SJSA1 (cell line): ENCODE data around the gene PLA2G2E. TPM values are rescaled to one million over a fixed set of nuclear protein-coding genes. Genes with fewer than 3 reads are reported as not detected.
"Not testable (repeated sequence)": the region's sequence is repeated elsewhere in the genome, so short reads cannot be mapped to it uniquely, and the experiment has no call there.

Experiments used
- DNase-seq, 2 experiments: peaks; one replicate each; pipeline ENCODE4 v3.0.0-alpha.2; 2015 to 2020; ENCODE audit warnings: low spot score in 2 of 2, low read depth in 1 of 2
- H3K27ac ChIP-seq: fragments of 250-450 bp; sonication (Bioruptor Pico); 2 replicates; pipeline ENCODE4 v1.5.1; 2020; ENCODE audit warnings: mild to moderate bottlenecking, moderate library complexity
- H3K27me3 ChIP-seq: fragments of 250-450 bp; sonication (Bioruptor Pico); replicated peaks from 2 replicates; pipeline ENCODE4 v1.5.1; 2020; ENCODE audit warnings: mild to moderate bottlenecking, moderate library complexity
- H3K36me3 ChIP-seq: fragments of 250-450 bp; sonication (Bioruptor Pico); 2 replicates; pipeline ENCODE4 v1.5.1; 2020; ENCODE audit warnings: mild to moderate bottlenecking
- H3K4me1 ChIP-seq: fragments of 250-450 bp; sonication (Bioruptor Pico); replicated peaks from 2 replicates; pipeline ENCODE4 v1.6.1; 2021; ENCODE audit warnings: mild to moderate bottlenecking
- H3K4me3 ChIP-seq: fragments of 250-450 bp; sonication (Bioruptor Pico); 2 replicates; pipeline ENCODE4 v1.5.1; 2020; ENCODE audit warnings: mild to moderate bottlenecking
- H3K9me3 ChIP-seq: fragments of 250-450 bp; sonication (Bioruptor Pico); replicated peaks from 2 replicates; pipeline ENCODE4 v1.5.1; 2020; ENCODE audit warnings: mild to moderate bottlenecking
- total RNA-seq: library from RNA; depleted of rRNA; stranded (reverse); fragments of >200 nt; shearing (Covaris generic); gene quantifications from 2 replicates; pipeline ENCODE4 v1.2.3, GENCODE V29; 2014

Gene PLA2G2E
- total RNA-seq, 1 experiment from 2014 or later: not detected

DNA sequence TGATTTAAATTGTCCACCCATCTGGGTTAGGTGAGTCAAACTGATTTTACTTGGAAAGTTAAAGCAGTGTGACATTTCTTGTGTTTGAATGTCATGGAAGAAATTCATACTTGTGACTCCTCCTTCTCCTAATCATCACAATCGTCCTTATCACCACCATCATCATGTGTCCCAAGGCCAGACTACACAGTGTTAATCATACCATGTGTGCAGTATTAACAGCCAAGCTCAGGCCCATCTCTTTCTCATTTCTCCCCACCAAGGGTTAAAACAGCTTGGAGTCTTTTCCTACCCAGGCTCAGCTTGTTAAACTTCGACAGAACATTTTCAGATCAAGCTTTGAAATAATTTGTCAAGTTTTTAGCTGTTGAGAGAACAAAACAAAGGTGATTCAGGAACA lies 22.5 kb upstream of the PLA2G2E start:
- Histone ChIP-seq H3K4me3 (no peak overlapping the region), H3K27me3 (0 out of 2 replicates have a peak, but pooled peaks cover 7% of the 10 kb centered on the region), H3K9me3 (no peaks in the 10 kb centered on the region; the same call in 1 of the 2 replicates), H3K4me1 (no peaks in the 10 kb centered on the region; the same call in 1 of the 2 replicates), H3K36me3 (no peaks in the 10 kb centered on the region), H3K27ac (no peak overlapping the region)
- DNase-seq: no peak

DNA sequence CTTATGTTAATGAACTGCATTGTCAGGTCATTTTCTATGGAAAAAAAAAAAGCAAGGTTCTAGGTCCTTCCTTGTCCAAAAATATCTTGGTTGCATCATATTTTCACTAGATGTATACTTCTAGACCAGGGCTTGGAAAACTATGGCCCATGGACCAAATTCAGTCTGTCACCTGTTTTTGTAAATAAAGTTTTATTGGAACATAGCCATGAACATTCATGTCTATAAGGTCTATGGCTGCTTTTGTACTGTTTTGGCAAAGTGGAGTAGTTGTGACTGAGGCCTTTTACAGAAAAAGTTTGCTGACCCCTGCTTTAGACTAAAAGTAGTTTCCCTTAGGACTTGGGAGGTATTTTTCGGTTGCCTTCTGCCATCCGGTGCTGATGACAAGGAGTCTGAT lies 19.2 kb upstream of the PLA2G2E start:
- Histone ChIP-seq H3K4me1 (no peaks in the 10 kb centered on the region), H3K27me3 (0 out of 2 replicates have a peak, but pooled peaks cover 7% of the 10 kb centered on the region), H3K36me3 (no peaks in the 10 kb centered on the region), H3K4me3 (no peak overlapping the region), H3K9me3 (no peaks in the 10 kb centered on the region; the same call in 1 of the 2 replicates), H3K27ac (no peak overlapping the region)
- DNase-seq: no peak

DNA sequence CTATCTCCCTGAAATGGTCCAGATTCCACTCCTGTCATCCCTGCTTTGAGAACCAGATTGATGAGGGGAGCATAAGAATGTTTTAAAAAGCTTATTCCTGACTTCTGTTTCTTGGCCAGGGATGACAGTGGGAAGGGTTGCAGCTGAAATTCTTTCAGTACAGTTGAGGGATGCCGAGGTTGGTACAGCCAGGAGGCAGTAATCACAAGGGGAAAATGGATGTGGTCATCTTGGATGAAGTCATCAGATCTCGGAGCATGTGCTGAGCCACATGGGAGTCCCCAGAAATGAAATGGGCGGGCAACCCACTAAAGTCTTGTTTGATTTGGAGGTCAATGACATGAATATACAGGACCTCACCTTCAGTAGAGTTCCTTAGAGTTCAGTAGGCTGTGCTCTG lies 18.7 kb upstream of the PLA2G2E start:
- DNase-seq: no peak
- Histone ChIP-seq H3K9me3 (no peaks in the 10 kb centered on the region; the same call in 1 of the 2 replicates), H3K27ac (no peak overlapping the region), H3K36me3 (no peaks in the 10 kb centered on the region), H3K4me3 (no peak overlapping the region), H3K27me3 (0 out of 2 replicates have a peak, but pooled peaks cover 7% of the 10 kb centered on the region), H3K4me1 (no peaks in the 10 kb centered on the region)

DNA sequence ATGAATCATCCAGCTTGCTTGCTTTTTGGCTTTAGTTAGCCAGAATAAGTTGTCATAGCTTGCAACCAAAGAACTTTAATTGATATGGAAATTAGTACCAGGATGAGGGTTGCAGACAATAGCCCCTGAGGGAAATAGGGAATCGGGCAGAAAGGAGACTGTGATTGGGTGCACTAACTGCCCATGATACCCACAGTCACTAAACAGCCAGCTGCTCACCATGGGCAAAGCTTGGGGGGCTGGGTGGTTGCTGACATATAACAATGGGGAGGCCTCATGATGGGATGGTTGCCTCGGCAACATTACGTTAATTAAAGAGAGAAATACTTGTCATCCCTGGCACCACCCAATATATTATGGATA lies 17.8 kb upstream of the PLA2G2E start:
- Histone ChIP-seq H3K36me3 (no peaks in the 10 kb centered on the region), H3K27ac (no peak overlapping the region), H3K27me3 (no peaks in the 10 kb centered on the region), H3K4me3 (no peak overlapping the region), H3K4me1 (no peaks in the 10 kb centered on the region), H3K9me3 (no peaks in the 10 kb centered on the region; the same call in 1 of the 2 replicates)
- DNase-seq: no peak

DNA sequence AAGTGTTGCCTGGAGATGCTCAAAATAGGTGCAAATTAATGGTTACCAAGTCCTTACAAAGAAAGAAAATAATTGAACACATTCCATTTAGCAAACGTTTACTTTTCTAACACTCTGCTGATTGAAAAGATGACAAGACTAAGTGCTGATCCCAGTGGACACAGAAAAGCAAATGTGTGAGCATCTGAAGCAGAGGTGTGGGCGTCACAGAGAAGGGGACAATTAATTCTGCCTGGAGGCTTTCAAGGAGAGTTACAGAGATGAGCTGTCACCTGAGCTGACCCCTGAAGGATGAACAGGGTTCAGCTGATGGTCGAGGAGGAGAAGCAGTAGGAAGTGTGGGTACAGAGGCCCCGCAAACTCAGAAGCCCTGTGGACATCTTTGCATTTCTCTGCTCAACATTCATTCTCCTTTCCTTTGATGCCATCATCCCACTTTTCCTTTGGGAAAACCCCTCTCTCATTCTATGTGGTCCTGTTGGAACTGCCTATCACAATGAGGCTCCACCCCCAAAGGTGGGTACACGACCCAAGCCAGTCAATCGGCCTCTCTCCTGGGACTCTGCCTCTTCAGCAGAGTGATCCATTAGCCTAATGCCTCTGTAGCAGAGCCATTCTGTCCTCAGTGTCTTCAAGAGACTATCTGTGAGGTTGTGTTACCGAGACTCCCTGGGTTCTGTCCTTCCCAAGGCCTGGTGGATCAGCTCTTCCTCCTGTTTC lies 17.2 kb upstream of the PLA2G2E start:
- Histone ChIP-seq H3K4me1 (no peaks in the 10 kb centered on the region), H3K4me3 (no peak overlapping the region), H3K27me3 (no peaks in the 10 kb centered on the region), H3K9me3 (no peaks in the 10 kb centered on the region; the same call in 1 of the 2 replicates), H3K27ac (no peak overlapping the region), H3K36me3 (no peaks in the 10 kb centered on the region)
- DNase-seq: no peak

DNA sequence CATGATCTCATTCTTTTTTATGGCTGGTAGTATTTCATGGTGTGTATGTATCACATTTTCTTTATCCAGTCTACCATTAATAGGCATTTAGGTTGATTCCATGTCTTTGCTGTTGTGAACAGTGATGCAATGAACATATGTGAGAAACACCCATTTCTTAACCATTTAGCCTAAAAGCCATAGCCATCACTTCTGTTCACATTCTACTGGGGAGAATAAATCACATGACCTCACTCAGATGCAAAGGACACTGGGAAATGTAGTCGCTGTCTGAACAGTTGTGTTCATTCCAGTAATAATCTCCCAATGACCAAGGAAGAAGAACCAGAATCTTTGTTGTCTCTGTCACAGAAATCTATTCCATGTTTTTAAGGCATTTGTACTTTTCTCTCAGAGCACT lies 15.1 kb upstream of the PLA2G2E start:
- DNase-seq: no peak
- Histone ChIP-seq H3K27me3 (no peaks in the 10 kb centered on the region), H3K36me3 (no peaks in the 10 kb centered on the region), H3K9me3 (no peaks in the 10 kb centered on the region; the same call in 1 of the 2 replicates), H3K4me1 (no peaks in the 10 kb centered on the region), H3K4me3 (no peak overlapping the region), H3K27ac (no peak overlapping the region)

DNA sequence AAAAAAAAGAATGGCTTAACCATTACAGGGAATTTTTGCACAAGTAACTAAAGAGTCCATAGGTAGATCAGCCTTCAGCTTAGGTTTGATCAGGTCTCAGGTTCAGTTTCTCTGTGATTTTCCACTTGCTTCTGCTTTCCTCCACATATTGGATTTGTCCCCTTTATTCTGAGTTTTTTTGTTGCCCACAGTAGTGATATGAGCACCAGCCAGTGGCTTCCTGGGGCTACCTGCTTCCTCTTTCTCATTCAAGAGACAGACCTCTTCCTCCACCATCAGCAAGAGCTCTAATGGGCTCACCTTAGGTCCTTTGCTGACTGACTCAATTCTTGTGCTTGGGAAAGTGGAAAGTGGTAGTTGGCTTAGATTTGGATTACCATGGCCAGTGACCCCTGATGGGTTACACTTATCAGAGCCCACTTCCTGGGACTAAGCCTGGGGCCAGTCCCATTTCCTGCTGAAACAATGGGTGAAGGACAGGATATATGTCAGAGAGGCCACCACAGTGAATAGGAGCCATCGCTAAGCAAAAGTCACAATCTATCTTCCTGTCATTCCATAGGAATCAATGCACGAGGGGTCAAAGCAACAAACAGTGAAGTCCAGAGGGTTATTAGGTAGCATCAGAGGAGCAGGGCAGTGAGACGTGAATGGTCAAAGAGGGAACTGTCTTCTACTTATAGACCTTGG lies 12.8 kb upstream of the PLA2G2E start:
- H3K9me3 ChIP-seq: no peaks in the 10 kb centered on the region; the same call in 1 of the 2 replicates
- H3K27ac ChIP-seq: no peak overlapping the region
- H3K4me3 ChIP-seq: no peak overlapping the region
- H3K27me3 ChIP-seq: no peaks in the 10 kb centered on the region
- H3K4me1 ChIP-seq: no peaks in the 10 kb centered on the region
- H3K36me3 ChIP-seq: no peaks in the 10 kb centered on the region
- DNase-seq: no peak

DNA sequence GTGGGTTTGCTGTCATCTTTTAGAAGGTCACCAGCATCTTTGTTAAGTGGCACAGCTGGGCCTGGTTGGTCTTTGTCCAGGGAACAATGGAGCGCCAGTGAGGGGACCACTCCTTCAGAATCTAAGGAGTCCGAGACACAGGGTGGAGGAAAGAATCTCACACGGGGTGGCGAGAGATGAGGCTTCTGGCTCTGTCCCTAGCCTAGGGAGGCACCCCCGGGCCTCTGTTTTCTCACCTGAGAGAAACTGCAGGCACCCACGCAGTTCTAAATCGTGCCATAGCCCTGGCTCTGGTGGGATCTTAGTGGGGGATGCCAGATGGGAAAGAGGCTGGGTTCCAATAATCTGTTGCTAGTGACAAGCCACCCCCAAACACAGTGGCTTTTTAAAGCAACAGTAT lies 10.9 kb upstream of the PLA2G2E start:
- no peak overlapping the region for H3K27ac ChIP-seq
- H3K36me3 ChIP-seq: no peaks in the 10 kb centered on the region
- DNase-seq: no peak
- H3K27me3 ChIP-seq: no peaks in the 10 kb centered on the region
- no peak overlapping the region for H3K4me3 ChIP-seq
- H3K4me1 ChIP-seq: no peaks in the 10 kb centered on the region
- H3K9me3 ChIP-seq: peaks cover 6% of the 10 kb centered on the region

DNA sequence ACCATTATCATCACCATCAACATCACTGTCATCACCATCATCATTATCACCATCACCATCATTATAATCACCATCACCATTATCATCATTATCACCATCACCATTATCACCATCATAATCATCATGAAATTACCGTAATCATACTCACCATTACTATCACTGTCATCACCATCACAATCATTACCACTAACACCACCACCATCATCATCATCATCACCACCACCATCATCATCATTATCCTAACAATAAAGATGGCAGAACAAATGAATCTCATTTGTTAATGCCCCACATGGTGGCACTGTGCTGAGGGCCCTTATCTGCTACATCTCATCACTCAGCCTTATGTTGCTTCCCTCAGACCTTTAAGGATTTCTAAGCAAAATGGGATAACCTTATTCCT lies 9.4 kb upstream of the PLA2G2E start:
- H3K27ac ChIP-seq: no peak overlapping the region
- no peaks in the 10 kb centered on the region for H3K36me3 ChIP-seq
- no peak for DNase-seq
- peaks cover 6% of the 10 kb centered on the region; the same call in 1 of the 2 replicates for H3K27me3 ChIP-seq
- no peaks in the 10 kb centered on the region for H3K4me1 ChIP-seq
- peaks cover 6% of the 10 kb centered on the region for H3K9me3 ChIP-seq
- H3K4me3 ChIP-seq: no peak overlapping the region

DNA sequence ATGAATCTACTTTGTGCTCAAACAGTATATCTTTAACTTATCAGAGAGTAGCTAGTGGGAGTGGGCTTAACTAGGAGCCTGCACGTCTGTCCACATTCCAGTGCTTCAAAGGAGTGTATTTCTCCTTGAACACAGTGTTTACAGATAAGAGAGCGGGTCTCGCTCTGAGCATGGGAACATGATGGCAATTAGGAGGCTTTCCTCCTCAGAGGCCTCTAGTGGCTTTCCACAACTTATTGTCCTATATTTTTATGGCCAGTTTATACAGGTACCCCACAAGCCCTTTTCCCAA lies 3.7 kb upstream of the PLA2G2E start:
- not testable (repeated sequence) for DNase-seq, H3K27ac ChIP-seq, H3K27me3 ChIP-seq, H3K4me1 ChIP-seq, H3K4me3 ChIP-seq, H3K36me3 ChIP-seq, H3K9me3 ChIP-seq

DNA sequence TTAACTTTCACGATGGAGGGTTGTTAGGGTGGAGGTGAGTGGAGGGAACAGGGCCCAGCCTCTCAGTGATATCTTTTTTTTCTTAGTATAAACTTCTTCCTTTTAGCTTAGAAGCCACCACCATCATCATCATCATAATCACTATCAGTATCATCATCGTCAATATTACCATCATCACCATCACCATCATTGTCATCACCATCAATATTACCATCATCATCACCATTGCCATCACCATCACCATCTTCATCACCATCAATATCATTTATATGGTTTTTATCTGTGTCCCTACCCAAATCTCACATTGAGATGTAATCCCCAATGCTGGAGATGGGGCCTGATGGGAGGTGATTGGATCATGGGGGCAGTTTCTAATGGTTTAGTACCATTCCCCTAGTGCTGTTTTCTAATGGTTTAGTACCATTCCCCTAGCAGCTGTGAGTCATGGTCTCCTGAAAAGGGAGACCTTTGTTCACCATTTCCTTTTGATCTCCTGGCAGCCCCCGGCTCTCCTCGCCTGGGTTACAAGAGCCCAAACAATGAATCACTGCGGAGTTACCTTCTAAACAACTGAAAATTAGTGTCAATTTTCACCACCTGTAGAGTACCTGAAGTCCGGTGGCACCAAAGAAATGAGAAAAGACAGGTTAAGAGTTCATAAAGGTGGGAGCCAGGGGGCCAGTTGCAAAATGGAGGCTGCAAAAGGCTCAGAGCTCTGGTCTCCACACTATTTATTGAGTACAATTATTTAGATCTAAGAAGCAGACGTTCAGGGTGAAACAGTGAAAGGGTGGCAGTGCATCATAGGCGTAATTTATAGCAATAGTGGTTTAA lies 3.1 kb upstream of the PLA2G2E start:
- H3K9me3 ChIP-seq: peaks cover 6% of the 10 kb centered on the region
- peaks cover 6% of the 10 kb centered on the region; the same call in 1 of the 2 replicates for H3K27me3 ChIP-seq
- no peak overlapping the region for H3K27ac ChIP-seq
- no peaks in the 10 kb centered on the region for H3K36me3 ChIP-seq
- no peaks in the 10 kb centered on the region for H3K4me1 ChIP-seq
- no peak overlapping the region for H3K4me3 ChIP-seq
- no peak for DNase-seq

DNA sequence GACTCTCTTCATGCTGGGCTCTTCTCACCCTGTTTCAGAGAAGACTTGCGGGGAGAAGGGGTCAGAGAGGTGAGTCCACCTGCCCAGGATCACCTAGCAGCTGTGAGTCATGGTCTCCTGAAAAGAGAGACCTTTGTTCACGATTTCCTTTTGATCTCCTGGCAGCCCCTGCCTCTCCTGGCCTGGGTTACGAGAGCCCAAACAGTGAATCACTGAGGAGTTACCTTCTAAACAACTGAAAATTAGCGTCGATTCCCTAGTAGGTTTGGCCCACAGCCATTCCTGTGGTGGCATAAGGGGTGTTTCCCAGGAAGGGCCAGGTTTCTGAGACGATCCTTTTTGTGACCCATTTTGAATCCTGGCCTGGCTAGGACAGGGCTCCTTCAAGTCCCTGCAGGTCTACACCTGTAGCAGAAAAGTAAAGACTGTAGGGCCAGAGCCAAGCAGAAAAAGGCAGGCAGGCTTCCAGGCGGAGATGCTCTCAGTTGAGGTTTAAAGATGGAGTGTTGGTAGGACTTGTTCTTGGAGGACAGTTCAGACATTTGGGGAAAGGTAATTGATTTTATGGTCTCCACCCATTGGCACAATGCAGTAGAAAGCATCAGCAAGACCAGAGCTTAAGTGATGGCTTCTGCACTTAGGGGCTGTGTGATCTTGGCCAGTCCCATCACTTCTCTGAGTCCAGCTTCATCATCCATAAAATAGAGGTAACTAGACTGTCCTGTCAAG lies 2.1 kb upstream of the PLA2G2E start:
- peaks cover 6% of the 10 kb centered on the region; the same call in 1 of the 2 replicates for H3K27me3 ChIP-seq
- H3K4me1 ChIP-seq: no peaks in the 10 kb centered on the region
- peaks cover under 1% of the 10 kb centered on the region for H3K9me3 ChIP-seq
- H3K27ac ChIP-seq: no peak overlapping the region
- no peak overlapping the region for H3K4me3 ChIP-seq
- H3K36me3 ChIP-seq: no peaks in the 10 kb centered on the region
- no peak for DNase-seq

DNA sequence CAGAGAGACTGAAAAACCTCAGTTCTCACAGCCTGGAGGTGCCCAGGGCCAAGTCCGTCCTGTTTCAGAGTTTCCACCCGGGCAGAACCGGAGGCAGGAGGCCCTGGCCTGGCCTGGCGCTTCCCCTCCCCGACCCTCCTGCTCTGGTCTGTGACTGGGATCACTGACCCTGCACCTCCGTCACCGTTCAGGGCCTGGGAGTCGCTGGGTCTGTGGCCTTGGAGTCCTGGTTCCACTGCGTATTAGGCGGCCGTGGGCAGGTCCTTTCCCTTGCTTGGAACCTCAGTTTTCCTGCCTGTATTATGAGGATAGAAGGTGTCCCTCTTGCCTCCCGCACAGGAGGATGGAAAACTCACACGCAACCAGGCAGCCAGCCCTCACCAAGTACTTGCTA lies 533 bp upstream of the PLA2G2E start:
- Histone ChIP-seq H3K27me3 (peaks cover 6% of the 10 kb centered on the region; the same call in 1 of the 2 replicates), H3K36me3 (no peaks in the 10 kb centered on the region), H3K4me3 (no peak overlapping the region), H3K4me1 (no peaks in the 10 kb centered on the region), H3K9me3 (no peaks in the 10 kb centered on the region), H3K27ac (no peak overlapping the region)
- no peak for DNase-seq
